HG03442 (cell line): ENCODE measurements around the gene GHRHR.

Experiments used
- ATAC-seq: cut with Tn5 transposase; IDR thresholded peaks from one replicate; pipeline ENCODE4 v1.9.1; 2021; ENCODE audit warnings: mild to moderate bottlenecking, moderate library complexity; ENCODE audit not compliant: unreplicated experiment

Gene GHRHR

DNA sequence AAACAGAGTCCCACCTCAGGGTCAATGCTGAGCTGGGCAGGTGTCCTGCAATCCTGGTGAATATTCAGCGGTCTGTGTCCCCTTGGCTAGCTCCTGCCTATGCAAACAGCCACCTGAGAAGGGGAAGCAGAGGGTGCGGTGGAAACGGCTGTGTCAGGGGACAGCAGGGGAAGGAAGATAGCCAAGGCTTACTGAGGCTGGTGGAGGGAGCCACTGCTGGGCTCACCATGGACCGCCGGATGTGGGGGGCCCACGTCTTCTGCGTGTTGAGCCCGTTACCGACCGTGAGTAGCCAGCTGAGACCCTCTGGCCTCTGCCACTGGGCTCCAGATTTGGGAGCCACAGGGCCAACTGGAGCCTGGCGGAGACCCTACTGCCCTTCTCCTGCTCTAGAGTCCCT lies at the start of gene GHRHR:
Gene GHRHR (plus strand): TSS at position 112 of the 400 bp plus-strand sequence. CDS start 116 bp downstream, at position 228.
- no peak for ATAC-seq

DNA sequence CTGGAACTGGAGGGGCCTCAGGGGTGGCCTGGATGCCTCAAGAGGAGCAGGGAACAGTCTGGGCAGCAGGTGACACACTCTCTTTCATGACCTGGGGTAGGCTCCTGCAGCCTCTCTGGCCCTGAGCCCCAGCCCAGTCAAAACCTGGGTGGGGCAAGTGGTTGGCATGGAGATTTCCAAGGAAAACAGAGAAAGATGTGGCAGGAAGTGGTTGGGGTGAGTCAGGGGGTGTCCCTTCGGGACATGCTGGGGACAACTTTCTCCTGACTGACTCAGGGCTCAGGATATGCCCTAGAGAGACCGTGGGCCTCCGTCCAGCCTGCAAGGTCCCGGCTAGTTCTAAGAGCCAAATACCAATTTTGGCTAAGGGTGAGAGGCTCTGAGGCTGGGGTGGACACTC lies 49.2 kb upstream of the GHRHR start:
- ATAC-seq, result no peak

DNA sequence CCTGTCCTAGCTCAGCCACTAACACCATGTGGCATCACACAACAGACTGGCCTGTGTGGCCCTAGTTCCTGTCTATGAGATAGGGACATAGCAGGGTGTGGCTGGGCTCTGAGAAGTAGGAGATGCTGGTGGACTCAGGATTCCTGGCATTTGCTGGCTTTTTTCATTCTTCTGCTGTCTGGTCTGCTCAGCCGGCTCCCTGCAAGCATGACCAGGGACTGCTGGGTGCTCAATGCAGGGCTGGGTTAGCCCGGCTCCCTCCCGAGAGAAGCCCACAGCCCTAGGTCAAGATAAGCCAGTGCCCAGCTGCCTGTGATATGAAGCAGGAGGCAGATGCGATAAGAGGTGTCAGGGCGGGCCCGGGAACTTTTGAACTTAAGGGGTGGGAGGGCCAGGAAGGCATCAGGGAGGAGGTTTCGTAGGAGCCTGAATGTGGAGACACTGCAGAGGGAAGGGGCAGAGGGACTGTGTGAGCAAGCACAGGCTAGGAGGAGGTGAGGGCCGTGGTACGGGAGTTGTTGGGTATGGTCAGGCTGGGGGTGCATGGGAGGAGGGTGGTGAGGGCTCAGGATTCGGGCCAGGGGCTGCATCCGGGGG lies 48.6 kb upstream of the GHRHR start:
- ATAC-seq, result no peak

DNA sequence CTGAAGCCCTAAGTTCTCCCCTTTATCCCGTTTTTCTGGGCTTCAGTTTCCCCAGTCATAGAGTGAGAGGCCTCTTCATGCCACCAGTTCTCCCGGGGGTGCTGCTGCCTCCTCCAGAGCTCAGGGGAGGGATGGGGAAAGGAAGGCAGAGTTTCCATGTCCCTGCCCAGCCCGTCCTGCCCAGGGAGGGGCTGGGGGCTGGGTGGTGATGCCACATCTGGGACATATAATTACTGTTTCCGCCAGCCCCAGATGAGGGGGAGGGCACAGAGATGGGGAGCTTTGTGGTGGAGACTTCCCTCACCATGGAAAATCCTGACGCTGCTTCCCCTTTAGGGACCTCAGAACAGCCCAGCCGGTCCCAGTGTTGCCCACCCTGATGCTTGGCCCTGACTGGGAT lies 48.0 kb upstream of the GHRHR start:
- ATAC-seq, result no peak

DNA sequence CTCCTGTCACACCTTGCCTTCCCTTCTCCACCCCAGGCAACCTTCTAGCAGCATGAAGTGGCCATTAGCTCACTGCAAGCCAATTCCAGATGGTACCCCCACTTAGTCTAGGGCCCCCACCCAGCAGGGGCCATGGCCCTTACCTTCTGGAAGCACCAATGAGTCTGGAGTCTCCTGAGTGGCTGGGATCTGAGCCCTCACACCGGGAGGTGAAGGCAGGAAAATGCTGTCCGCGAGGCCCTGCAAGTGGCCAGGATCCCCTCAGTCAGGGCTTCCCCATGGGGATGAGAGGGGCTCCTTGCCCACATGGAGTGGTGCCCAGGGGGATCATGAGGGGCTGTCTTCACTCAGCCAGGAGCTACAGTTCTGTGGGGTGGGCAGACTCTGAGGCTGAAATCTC lies 47.5 kb upstream of the GHRHR start:
- no peak for ATAC-seq

DNA sequence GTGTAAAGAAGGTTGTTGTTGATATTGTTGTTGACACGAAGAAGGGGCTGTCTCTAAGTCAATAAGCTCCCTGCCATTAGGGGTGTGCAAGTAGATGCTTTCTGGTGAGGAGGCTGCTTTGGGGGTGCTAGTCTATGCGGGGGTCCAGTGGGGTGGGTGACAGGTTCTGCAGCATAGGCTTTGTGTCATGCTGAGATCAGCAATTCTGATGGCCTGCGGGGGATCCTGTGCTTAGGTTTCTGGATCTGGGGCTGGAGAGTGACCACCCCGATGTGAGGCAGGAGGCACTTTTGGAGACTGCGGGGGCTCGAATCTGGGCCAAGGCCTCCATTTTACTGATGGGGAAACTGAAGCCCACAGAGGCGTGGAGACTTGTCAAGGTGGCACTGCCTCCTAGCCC lies 47.0 kb upstream of the GHRHR start:
- no peak for ATAC-seq

DNA sequence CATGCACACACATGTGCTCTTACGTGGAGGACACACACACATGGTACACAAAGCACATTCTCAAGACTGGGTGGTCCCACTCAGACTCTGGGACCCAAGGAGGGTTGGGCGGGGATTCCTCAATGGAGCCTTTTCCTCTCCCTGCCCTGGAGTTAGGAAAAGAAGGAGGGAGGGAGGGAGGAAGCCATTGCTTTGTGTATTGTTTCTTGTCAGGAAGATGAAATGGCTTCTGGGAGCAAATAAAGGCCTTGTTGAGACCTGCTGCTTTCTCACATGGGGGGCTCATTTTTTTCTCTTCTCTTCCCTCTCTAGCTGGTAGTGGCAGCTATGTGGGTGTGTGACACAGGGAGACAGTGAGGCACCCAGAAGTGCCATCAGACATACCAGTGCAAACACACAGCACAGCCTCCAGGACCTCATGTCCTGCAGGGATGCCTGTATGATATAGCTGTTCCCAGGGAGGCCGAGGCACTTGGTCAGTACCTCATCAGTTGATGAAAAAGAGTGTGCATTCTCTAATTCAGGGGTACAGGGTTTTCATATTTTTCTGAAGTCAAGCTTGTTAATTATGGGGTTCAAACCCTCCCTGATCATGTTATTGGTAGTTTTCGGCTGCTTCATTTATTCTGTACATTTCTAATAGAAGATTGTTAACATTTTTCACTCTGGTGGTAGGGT lies 46.4 kb upstream of the GHRHR start:
- ATAC-seq, result no peak

DNA sequence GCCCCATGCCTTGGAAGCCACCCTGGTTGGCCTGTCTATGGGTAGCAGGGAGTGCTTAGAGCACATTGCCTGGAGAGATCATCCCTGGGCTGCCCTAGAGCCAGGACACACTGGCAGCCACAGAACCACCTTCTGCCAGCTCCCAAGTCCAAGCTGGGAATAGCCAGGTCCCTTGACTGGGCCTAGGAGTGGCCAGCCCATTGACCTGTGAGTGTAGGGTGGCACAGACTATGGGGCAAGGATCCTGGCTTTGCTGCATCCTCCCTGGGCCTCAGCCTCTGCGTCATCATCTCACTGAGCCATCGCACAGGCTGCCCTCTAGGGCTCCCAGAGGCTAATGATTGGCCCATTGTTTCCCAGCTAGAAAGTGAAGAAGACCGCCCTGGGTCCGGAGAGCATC lies 45.1 kb upstream of the GHRHR start:
- no peak for ATAC-seq

DNA sequence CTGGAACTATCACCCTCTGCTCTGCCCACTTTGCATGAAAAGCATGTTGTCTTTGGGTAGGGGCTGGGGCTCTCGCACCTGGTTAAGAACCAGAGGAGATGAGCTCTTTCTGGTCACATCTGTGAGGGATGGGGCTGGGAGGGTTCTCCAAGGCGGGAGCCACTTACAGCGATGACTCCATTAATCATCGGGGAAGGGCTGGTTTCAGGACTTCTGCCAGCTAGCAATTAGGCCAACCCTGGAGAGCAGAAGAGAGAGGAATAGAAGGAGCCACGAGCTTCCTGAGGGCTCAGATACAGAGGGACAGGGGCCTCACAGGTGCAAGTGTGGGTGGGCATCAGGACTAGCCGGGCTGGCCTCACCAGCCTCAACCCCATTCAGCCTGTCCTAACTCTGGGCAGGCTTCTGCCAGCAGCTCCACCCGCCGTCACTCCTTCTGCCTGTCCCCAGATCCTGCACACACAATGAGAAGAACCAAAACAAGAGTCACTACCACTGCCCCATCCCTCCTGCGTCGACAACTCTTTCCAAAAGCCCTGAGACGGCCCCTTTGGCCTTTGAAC lies 43.7 kb upstream of the GHRHR start:
- no peak for ATAC-seq

DNA sequence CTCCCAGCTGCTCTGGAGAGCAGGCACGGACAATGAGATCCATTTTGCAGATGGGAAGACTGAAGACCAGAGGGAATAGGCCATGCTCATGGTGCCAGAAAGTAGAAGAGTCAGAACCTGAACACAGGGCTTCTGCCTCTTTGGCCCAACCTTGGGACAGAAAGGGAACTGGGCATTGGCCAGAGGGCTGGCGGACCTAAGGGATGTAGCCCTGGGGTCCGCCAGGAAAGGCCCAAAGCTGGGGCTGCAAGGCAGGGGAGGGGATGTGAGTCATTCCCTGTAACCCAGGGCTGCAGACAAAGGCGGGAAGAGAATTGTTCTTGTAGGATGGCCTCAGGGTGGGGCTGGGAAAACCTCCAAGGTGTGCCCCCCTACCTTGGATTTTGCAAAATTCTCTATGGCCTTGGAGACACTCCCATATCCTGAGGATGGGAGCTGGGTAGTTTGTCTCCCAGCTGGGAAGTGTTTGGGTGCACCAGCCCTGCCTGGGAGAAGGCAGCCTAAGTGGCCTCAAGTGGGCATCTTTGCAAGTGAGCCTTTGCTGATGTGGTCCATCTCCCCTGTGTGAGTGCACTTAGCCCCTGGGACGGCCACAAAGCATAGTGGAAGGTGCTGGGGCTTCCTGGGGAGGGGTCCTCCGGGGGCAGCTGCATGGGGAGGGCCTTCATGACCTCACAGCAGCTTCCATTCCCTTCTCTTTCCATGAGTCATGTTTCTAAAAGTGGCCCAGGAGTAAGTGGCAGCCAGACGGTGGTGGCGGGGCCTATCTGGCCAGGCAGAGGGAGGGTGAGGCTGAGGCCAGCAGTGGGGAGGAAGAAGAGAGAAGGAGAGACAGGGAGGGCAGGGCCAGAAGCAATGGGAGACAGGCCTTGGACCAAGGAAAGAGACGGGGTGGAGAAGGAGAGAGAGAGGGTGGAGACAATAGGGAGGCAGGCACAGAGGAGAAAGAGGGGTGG lies 42.9 kb upstream of the GHRHR start:
- ATAC-seq, result no peak

DNA sequence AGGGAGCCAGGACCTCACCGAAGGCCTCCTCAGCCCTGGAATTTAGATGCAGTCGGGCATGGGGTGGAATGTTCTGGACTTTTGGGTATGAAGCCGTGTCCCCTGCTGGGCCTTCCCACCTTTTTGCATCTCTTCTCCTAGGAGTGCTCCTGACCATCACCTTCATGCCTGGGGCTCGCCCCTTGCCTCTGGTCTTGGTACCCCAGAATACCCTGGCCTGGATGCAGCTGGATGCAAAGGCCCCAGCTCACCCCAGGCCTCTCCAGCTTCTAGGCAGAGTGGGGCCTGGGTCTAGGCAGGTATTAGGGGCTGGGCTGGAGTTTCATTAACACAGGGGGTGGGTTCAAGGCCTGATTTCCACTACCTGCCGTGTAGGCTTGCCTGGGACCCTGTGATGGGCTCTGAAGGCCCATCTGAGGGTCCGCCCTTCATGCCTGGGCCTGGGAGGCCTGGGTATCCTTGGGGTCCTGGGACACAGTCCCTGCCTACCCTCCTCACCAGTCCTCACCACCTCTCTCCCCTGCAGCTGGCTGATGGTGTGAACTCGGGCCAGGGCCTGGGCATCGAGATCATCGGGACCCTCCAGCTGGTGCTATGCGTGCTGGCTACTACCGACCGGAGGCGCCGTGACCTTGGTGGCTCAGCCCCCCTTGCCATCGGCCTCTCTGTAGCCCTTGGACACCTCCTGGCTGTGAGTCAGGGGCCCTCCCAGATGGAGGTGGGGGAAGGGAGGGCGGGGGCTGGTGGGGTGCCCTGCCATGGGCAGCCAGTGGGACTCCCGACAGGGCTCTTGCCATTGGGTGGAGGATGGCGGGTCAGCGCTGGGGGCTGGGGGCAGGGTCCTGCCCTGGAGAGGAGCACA lies 42.0 kb upstream of the GHRHR start:
- no peak for ATAC-seq

DNA sequence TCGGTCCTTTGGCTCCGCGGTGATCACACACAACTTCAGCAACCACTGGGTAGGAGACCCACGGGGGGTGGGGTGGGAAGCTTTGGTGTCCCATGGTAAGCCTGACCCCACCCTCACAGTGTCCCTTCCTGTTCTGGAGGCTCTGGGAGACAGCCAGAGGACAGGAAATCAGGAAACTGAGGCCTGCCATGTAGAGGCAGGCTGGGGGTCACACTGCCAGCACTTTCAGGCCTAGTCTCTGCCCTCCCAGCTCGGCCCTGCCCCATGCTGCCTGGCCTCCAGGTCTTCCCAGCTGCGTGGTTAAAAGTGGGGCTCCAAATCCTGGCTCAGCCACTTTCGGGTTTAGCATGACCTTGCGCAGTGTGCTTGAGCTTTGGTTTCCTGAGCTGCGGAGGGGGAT lies 41.2 kb upstream of the GHRHR start:
- ATAC-seq, result no peak

DNA sequence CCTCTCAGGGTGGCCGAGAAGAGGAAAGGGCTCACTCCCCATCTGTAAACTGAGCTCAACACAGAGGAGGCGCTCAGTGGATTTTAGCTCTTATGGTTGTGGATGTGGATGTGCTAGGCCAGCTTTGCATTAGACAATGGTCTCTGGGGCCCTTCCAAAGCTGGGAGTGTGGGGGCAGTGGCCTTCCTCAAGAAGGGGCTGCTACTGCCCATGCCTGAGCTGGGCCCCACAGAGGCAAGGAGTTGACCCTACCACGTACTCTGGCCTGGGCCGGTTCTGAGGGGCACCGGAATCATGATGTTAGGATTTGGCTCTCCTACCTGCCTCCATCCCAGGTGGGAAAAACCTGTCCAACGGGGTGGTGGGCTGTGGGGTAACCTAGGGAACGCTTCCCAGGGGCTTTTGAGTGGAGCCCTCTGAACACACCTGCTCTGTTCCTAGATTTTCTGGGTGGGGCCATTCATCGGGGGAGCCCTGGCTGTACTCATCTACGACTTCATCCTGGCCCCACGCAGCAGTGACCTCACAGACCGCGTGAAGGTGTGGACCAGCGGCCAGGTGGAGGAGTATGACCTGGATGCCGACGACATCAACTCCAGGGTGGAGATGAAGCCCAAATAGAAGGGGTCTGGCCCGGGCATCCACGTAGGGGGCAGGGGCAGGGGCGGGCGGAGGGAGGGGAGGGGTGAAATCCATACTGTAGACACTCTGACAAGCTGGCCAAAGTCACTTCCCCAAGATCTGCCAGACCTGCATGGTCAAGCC lies 40.6 kb upstream of the GHRHR start:
- ATAC-seq, result no peak

DNA sequence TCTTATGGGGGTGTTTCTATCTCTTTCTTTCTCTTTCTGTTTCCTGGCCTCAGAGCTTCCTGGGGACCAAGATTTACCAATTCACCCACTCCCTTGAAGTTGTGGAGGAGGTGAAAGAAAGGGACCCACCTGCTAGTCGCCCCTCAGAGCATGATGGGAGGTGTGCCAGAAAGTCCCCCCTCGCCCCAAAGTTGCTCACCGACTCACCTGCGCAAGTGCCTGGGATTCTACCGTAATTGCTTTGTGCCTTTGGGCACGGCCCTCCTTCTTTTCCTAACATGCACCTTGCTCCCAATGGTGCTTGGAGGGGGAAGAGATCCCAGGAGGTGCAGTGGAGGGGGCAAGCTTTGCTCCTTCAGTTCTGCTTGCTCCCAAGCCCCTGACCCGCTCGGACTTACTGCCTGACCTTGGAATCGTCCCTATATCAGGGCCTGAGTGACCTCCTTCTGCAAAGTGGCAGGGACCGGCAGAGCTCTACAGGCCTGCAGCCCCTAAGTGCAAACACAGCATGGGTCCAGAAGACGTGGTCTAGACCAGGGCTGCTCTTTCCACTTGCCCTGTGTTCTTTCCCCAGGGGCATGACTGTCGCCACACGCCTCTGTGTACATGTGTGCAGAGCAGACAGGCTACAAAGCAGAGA lies 39.9 kb upstream of the GHRHR start:
- ATAC-seq, result no peak

DNA sequence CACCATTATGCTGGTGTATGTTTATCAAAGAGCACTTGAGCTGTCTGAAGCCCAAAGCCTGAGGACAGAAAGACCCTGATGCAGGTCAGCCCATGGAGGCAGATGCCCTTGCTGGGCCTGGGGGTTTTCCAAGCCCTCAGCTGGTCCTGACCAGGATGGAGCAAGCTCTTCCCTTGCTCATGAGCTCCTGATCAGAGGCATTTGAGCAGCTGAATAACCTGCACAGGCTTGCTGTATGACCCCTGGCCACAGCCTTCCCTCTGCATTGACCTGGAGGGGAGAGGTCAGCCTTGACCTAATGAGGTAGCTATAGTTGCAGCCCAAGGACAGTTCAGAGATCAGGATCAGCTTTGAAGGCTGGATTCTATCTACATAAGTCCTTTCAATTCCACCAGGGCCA lies 39.1 kb upstream of the GHRHR start:
- no peak for ATAC-seq

DNA sequence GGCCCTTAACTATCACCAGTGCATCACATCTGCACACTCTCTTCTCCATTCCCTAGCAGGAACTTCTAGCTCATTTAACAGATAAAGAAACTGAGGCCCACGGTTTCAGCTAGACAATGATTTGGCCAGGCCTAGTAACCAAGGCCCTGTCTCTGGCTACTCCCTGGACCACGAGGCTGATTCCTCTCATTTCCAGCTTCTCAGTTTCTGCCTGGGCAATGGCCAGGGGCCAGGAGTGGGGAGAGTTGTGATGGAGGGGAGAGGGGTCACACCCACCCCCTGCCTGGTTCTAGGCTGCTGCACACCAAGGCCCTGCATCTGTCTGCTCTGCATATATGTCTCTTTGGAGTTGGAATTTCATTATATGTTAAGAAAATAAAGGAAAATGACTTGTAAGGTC lies 38.6 kb upstream of the GHRHR start:
- ATAC-seq, result no peak

DNA sequence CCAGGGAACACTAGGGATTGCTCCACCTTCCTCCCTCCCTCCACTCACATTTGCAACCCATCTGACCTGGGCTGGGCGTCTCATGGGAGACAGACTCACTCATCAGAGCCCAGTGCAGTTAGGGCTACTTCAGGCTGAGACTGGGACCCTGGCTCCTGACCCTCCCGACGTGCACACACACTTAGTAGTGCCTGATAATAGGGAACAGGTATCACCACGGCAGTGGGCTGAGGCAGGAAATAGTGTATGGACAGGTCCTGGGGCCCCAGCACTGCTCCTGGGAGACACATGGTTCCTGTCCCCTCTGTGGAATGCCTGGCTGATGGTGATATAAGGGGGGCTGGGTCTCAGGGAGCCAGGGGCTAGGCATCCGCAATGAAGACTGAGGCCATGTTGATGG lies 37.8 kb upstream of the GHRHR start:
- ATAC-seq, result no peak

DNA sequence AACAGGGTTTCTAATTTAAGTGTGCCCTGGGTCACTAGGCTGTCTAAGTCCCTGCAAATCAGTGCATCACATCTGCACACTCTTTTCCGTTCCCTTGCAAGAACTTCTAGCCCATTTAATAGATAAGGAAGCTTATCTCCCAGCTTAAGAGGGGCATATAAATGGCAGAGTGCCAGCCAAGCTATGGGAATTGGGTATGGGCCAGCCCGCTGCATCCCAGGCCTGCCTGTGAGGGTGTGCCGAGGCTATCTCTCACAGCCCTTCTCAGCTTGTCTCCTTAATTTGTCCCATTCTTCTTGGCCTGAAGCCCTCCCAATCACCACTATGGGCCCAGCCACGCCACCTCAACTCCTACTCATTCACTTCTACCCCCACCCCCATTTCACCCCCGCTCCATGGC lies 37.4 kb upstream of the GHRHR start:
- ATAC-seq, result no peak

DNA sequence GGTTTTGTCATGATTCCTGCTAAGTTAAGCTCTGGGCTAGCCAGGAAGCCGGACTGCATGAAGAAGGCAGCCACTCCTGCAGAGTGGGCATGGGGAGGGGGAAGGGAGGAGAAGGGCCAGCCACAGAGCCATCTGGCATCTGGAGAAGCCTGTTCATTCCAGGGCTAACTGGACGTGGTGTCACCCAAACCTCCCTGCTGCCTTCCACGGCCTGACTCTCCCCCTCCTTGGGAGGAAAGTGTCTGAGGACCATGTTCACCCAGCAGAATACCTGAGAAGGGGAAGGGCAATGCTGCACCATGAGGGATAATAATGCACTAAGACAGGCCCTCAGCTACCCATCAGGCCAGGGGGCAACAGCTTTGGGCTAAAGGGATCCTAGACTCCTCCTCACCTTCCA lies 36.7 kb upstream of the GHRHR start:
- no peak for ATAC-seq
